Lower lobe of right lung (tissue), 2 donors: ENCODE measurements around the gene UBQLN1. TPM values are rescaled to one million over a fixed set of nuclear protein-coding genes. Genes with fewer than 3 reads are reported as not detected.

Experiments used
- ATAC-seq, 2 donors: fragments of 200-7000 bp; cut with Tn5 transposase; one replicate each; pipeline ENCODE4 v1.9.1; 2020 to 2022; ENCODE audit warnings: mild to moderate bottlenecking in 2 of 2, moderate library complexity in 2 of 2
- DNase-seq: peaks from one replicate; pipeline ENCODE4 v3.0.0-alpha.2; 2020
- H3K27ac ChIP-seq: fragments of 200-600 bp; one replicate; pipeline ENCODE4 v1.8.0; 2022
- H3K27me3 ChIP-seq: fragments of 200-600 bp; one replicate; pipeline ENCODE4 v1.8.0; 2022; ENCODE audit warnings: low read depth
- H3K36me3 ChIP-seq: fragments of 200-600 bp; one replicate; pipeline ENCODE4 v1.8.0; 2022; ENCODE audit warnings: mild to moderate bottlenecking
- H3K4me1 ChIP-seq: fragments of 200-600 bp; one replicate; pipeline ENCODE4 v1.8.0; 2022
- H3K4me3 ChIP-seq: fragments of 200-600 bp; one replicate; pipeline ENCODE4 v1.8.0; 2022; ENCODE audit warnings: mild to moderate bottlenecking
- H3K9me3 ChIP-seq: fragments of 200-600 bp; one replicate; pipeline ENCODE4 v1.8.0; 2022
- CTCF ChIP-seq: fragments of 200-600 bp; IDR thresholded peaks from one replicate; pipeline ENCODE4 v1.8.0; 2022; ENCODE audit warnings: antibody characterized with exemption, mild to moderate bottlenecking
- intact Hi-C: fragments of 100-400 bp; cut with DNase I; formaldehyde crosslinking; loops from one replicate; pipeline ENCODE4 v1.11.0; 2022
- total RNA-seq: library from RNA; stranded (reverse); fragmentation: NEBNext Ultra II Directional; extraction: Animal tissue kit (Norgen Biotek cat#: 25700); gene quantifications from one replicate; pipeline ENCODE4 v1.2.1, GENCODE V29; 2021
- donor health status: DM: no; HTN: yes; CAD: no; lungs with severe emphysema.

Gene UBQLN1
- total RNA-seq, 1 donor from 2014 or later: 88.4 TPM

DNA sequence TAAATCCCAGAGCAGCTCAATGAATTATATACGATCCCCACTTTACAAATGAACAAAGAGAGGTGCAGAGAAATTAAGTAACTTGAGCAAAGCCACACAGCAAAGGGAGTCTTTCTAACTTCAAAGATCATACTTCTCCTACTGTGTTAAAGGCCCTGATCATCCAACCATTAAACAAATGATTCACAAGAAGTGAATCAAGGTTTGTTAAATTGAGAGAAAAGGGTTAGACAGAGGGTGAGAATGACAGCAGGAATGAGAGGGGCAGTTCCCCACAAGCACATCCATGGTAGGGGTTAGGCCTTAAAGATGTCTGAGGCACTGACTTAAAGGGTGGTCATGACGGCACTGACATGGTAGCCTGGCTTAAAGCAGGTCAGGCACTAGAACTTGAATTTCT is 74.1 kb downstream of the UBQLN1 start:
- H3K27me3 ChIP-seq: no peaks in the 10 kb centered on the region
- ATAC-seq: no peak
- no peaks in the 10 kb centered on the region for H3K4me1 ChIP-seq
- no peaks in the 10 kb centered on the region for H3K36me3 ChIP-seq
- intact Hi-C loops: no loop called here
- no peaks in the 10 kb centered on the region for H3K9me3 ChIP-seq
- no peak overlapping the region for H3K27ac ChIP-seq
- no peak for TF ChIP-seq CTCF
- no peak overlapping the region for H3K4me3 ChIP-seq
- no peak for DNase-seq

DNA sequence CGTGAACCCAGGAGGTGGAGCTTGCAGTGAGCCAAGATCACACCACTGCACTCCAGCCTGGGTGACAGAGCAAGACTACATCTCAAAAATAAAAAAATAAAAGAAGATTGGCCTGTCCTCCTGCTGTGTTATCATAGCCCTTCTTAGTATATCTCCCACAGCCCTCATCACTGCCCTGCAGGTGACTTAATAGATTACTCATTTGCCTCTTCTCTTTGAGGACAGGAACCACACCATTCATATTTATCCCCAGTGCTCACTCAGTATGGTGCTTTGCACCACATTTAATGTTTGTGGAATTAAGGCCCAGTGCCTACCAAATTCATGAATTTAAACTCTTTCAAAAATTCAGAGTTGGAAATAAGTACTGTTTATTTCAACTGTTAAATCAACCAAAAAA is 74.5 kb downstream of the UBQLN1 start:
- Histone ChIP-seq H3K27ac (no peak overlapping the region), H3K4me3 (no peak overlapping the region), H3K27me3 (no peaks in the 10 kb centered on the region), H3K9me3 (no peaks in the 10 kb centered on the region), H3K36me3 (no peaks in the 10 kb centered on the region), H3K4me1 (no peaks in the 10 kb centered on the region)
- intact Hi-C loops: no loop called here
- DNase-seq: no peak
- no peak for ATAC-seq
- no peak for TF ChIP-seq CTCF

DNA sequence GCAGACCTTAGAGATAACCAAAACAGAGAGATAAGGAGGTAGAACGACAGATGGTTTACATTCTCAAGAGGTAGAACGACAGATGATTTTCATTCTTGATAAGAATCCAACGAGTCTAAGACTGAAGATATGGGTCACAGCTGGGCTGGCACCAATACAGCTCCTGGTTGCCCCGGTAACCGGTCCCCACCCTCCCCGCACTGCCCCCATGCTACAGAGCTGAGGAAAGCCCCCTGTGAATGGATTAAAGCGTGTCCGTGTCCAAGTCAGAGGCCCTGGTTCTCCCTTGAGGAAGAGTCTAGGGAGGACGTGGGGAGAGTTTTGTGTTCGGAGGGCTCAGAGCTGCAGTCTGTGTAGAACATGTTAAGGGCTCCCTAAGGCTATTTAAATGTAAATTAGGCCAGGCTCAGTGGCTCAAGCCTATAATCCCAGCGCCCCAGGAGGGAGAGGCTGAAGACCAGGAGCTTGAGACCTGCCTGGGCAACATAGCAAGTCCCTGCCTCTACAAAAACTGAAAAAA is 76.8 kb downstream of the UBQLN1 start:
- Histone ChIP-seq H3K27me3 (no peaks in the 10 kb centered on the region), H3K4me1 (no peaks in the 10 kb centered on the region), H3K4me3 (no peak overlapping the region), H3K27ac (no peak overlapping the region), H3K9me3 (no peaks in the 10 kb centered on the region), H3K36me3 (peaks cover 15% of the 10 kb centered on the region)
- no peak for DNase-seq
- ATAC-seq: peak; percentile 35 to 40
- no peak for TF ChIP-seq CTCF
- intact Hi-C loops: no loop called here

DNA sequence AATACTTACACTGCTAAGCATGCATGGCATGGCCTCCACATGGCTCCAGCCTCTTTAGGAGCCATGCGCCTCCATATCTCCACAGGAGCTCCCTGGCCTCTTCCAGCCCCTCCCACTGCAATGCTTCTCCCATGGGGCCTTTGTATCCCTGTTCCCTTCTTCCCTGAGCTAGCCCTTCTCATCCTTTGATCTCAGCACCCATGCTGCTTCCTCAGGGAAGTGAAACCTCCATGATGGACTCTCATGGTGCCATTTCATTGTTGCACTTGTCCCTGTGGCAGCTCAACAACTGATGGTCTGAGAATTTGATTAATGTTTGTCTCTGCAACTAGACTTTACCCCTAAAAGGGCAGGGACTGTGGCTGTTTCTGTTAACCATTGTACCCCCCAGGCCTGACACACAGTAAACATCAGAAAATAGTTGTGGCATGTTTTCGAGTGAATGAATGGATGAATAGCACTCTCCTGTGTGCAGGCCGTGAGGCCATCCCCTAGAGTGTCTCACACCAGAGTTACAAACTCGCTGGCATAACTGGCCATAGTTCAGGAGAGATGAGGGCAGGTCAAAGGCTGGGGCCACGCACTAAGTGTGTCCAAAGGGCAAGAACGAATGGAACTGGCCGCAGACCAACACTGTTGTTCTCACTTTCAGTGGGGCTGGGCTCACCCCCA is 78.2 kb downstream of the UBQLN1 start:
- no peak for DNase-seq
- H3K36me3 ChIP-seq: peaks cover 15% of the 10 kb centered on the region
- peak in 1 of 2 donors; percentile 21 for ATAC-seq
- intact Hi-C loops: no loop called here
- no peaks in the 10 kb centered on the region for H3K27me3 ChIP-seq
- H3K27ac ChIP-seq: no peak overlapping the region
- no peak overlapping the region for H3K4me3 ChIP-seq
- H3K4me1 ChIP-seq: peaks cover 3% of the 10 kb centered on the region
- H3K9me3 ChIP-seq: no peaks in the 10 kb centered on the region
- TF ChIP-seq CTCF: no peak

DNA sequence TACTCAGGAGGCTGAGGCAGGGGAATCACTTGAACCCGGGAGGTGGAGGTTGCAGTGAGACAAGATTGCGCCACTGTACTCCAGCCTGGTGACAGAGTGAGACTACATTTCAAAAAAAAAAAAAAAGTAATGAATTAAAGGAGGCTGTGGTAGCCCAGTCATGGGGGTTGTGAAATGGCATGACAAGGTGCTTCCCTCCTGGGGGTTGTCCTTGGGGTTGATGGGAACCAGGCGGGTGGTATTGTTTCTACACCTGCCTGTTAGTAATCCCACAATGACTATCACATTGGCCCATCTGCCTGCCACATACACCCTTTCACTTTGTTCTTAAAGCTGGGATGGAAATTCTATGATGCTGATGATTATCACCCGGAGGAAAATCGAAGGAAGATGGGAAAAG is 79.2 kb downstream of the UBQLN1 start:
- Histone ChIP-seq H3K27ac (no peak overlapping the region), H3K4me1 (peaks cover 12% of the 10 kb centered on the region), H3K36me3 (peaks cover 15% of the 10 kb centered on the region), H3K4me3 (no peak overlapping the region), H3K27me3 (no peaks in the 10 kb centered on the region), H3K9me3 (no peaks in the 10 kb centered on the region)
- ATAC-seq: no peak
- intact Hi-C loops: no loop called here
- TF ChIP-seq CTCF: no peak
- DNase-seq: no peak
